Stimulated activated CD8-positive, alpha-beta memory T cell treated with anti-CD3 and anti-CD28 coated beads, Interleukin-7, amount 100 ng/mL, for 4 hours (primary cell): ENCODE results near the gene ZFHX3.

Experiments
- DNase-seq, 2 donors: peaks; one replicate each; pipeline ENCODE4 v3.0.0-alpha.2; 2020; ENCODE audit warnings: low read depth in 2 of 2

Gene ZFHX3

DNA sequence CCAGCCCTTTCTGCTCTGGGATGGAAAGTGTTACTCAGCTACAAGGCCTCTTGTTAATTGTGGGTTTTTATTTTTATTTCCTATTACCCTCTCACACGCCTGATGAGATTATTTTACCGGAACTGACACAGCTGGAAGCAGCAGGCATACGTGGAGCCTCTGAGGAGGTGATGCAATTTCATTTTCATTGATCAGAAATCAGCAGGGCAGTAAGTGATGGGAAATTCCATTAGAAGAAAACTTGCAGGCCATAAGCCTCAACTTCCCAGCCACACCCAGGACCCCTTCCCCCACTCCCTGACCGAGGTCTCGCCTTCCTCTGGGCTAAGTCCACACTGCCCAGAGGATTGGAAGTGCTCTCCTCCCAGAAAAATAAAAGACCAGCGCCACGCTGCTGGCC is 69.7 kb downstream of the ZFHX3 start:
- DNase-seq, result no peak

DNA sequence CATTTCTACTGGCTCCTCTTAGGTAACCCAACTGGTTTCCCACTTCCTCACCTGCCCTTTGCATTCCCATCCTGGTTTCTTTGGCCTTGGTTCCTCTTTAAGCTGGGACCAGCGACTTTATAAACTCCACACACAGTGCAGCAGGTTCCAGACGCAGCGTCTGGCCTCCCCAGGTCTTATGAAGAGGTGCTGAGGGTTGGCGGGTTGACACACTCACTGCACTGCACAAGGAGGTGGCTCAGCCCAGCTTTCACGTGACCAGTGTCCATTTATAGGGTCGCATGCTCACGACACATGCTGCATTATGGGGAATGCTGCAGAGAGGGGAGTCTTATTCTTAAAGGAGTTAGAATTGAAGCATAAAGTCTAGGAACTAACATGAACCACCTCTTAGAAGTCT is 70.8 kb downstream of the ZFHX3 start:
- DNase-seq, result no peak

GRCh38 chr16:72976438-72977064 is 71.4 kb downstream of the ZFHX3 start:
- no peak for DNase-seq

GRCh38 chr16:72975809-72976437 is 72.0 kb downstream of the ZFHX3 start:
- no peak for DNase-seq

GRCh38 chr16:72974142-72974769 is 73.7 kb downstream of the ZFHX3 start:
- no peak for DNase-seq

- DNase-seq, result no peak
These were observed 74.9 kb downstream of the ZFHX3 start for GRCh38 chr16:72972878-72973571.

- no peak for DNase-seq
These were observed 76.6 kb downstream of the ZFHX3 start for GRCh38 chr16:72971370-72971769.

DNA sequence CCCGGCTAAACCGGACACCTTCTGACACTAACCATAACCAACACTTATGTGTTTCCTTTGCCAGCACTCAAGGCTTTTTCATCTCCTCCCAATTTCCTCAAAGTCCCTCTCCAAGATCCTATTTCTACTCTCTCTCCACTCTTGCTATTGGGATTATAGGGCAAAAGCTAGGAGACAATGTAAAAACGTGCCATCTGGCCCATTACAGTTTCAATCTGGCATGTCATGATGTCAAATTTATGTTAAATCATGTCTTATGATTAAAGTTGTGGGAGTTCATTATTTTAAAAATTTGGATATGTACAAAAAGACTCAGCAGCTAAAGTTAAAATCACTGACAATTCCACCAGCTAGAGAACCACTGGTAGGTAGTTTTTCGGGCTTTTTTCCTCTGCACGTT is 77.3 kb downstream of the ZFHX3 start:
- no peak for DNase-seq

GRCh38 chr16:72969812-72970211 is 78.1 kb downstream of the ZFHX3 start:
- DNase-seq, result no peak

- DNase-seq, result no peak
These were observed 78.8 kb downstream of the ZFHX3 start for GRCh38 chr16:72969146-72969545.

DNA sequence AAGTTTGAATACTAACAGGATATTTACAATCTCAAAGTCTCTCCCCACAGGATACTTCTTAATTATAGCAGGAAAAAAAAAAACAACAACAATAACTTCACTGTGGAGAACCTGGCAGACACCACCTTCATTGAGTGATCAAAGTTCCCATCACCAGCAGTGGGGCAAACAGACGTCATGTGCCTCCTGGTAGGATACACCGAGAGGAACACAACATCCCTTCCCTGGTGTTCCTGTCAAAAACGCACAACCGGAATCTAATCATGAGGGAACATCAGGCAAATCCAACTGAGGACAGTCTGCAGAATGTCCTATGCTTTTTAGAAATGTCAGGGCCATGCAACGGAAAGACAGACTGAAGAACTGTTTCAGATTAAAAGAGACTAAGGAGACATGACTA is 80.0 kb downstream of the ZFHX3 start:
- DNase-seq, result no peak

DNA sequence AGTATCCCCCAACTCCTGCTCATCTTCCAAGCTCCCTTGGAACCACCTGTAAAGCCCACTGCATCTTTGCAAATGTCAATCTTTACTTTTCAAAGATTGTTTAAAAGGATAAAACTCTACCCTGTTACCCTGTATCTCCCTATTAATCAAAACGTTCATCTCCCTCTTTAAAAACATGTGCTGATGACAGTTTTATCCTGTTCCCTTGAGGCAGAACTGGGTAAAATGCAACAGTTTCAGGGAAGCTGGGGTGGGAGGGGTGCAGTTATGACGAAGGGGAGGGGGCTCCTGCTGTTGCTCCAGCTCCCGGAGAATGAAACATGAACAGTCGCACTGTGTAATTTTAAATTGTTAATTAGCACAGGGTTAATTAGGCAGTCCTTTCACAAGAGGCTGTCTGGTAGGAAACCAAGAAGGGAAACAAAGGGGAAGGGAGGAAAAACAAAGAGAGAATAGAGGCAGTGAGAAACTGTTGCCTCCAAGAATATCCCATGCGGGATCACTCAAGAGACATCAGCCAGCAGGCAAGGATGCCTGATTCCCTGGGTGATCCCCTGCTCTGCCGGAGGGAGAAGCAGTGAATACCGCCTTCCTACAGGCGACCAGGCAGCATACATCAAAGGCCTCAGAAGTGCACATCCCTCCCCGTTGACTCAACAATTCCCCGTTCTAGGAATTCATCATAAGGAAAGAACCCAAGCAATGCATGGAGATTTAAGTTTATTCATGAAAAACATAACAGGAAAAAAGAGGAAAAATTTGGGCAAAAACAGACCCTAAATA is 84.2 kb downstream of the ZFHX3 start:
- DNase-seq, result no peak

DNA sequence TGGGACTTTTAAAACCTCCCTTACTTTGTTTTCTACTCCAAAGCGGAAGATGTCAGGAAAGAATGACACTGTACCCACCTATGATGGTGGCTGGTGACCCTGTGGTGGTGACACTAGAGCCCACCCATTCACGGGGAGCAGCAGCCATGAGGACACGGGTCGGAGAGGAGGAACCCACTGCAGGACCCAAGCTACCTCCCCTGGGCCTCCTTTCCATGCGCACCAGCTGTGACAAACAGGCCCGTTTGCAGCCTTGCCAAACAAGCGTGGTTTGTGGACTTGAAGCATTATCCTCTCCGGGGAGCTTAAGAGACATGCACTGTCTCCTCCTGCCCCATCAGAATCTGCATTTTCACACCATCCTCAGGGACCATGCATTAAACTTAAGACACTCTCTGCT is 85.6 kb downstream of the ZFHX3 start:
- DNase-seq, result no peak

- DNase-seq, result no peak
These were observed 86.1 kb downstream of the ZFHX3 start for GRCh38 chr16:72961863-72962262.

DNA sequence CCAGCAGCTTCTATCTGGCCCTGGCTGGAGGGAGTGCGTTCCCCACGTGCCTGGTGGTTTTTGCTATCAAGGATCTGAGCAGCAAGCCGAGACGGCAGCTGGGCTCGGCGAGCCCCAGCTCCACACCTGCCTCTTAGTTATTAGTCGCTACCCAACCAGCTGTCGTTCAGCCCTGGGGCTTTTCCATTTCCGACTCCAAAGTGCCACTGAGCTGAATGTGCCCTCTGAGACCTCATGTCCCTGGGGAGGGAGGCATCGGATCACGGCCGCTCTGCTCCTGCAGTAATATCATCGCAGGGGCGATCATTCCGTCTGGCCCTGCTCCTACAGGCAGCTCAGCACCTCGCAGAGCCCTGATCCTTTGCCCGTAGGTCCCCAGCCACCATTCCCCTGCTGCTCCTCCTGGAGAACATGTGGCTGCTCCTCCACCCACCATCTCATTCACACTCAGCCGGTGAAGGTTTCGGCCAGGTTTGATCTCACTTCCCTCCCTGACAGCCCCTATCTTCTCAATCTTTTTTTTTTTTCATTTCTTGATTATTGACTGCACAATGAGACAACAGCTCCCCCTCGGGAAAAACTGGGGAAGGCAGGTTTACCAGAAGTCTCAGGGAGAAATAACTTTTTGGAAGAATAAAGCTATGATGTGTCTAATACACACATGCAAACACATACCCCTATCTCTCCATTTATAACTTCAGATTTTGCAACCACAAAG is 86.7 kb downstream of the ZFHX3 start:
- no peak for DNase-seq

GRCh38 chr16:72960101-72960500 is 87.8 kb downstream of the ZFHX3 start:
- DNase-seq, result no peak

DNA sequence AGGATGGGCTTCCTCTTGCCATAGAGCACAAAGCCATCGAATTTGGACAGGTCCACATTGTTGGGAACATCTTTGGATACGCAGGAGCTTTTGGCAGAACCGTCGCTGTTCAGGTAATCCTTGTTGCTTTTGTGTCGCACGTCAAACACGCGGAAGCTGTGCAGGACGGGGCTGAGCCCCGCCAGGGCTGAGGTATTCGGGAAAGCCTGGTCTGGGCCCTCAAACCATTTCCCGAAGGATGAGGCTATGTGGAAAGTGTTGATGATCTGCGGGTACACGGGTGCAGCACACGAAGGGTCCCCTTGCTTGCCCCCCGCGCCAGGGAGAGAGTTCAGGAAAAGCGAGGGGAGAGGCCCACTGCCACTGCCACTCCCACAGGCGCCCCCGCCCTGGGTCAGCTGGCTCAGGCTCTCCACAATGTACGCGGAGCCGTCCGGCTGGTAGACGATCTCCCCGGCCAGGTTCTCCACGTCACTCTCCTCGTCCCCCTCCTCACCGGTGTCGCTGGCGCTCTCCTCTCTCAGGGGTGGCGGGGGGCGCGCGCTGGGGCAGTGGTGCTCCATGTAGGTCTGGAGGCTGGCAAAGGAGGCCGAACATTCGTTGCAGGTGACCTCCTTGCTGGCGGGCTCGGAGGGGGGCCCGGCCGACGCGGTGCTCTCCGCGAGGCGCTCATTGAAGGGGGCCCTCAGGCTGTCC is 88.5 kb downstream of the ZFHX3 start:
- DNase-seq, result no peak

DNA sequence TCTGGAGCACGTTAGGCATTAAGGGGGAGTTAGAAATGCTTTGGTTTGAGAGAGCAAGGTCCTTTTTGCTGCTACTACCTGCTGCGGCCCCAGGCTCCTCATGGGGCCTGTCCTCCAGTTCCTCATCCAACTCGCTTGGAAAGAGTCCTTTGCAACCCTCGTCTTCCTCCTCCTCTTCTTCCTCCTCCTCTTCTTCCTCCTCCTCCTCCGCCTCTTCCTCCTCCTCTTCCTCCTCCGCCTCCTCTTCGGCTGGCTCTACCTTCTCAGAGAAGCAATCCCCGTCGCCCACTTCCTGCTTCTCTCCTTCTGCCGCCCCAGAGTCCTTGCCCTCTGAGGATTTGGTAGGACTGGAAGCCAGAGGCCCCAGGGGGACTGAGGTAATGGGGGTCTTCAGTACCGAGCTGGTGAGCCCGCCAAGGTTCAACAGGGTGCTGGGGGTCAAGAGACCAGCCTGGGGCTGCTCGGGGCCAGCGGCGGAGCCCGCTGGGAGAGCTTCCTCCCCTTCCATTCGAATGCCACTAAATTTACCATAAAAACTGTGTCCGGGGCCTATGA is 89.3 kb downstream of the ZFHX3 start:
- DNase-seq, result no peak

DNA sequence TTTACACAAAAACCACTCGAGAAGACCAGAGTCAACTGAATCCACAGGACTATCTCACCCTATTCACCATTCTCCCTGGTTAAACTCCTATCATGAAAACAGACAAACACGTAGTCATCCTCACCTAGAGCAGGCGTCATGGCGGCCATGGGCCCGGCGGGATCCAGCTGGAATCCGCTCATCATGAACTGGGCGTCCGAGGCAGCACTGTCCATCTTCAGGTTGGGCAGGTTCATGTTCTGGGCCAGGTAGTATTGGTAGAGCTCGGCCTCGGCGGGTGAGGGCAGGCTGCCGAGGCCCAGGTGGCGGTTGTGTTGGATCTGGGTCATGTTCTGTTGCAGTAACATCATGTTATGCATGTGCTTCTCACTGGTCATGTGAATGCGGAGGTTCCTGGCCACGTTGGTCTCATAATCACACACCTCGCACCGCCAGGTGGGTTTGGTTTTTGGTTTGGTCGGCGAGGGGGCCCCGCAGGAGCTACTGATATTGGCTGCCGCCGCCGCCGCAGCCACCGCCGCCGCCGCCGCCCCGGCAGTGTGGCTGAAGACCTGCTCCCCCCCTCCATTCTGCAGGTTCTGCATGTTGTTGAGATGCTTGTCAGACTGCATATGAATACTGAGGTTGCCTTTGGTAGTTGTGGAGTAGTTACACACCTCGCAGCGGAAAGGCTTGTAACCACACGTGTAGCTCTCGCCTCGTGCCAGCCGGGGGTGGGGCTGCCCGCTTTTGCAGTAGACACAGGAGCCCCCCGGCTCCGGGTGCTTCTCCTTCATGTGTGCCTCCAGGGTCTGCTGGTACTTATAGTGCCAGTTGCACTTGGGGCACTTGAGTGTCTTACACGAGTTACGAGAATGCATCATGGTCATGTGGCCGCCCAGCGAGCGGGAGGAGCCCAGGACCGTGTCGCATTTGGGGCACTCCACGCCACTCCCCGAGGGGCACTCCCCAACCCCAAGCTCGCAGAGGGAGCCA is 90.3 kb downstream of the ZFHX3 start:
- DNase-seq, result no peak
